K562 (cell line): ENCODE results near the gene HEATR9. TPM values are rescaled to one million over a fixed set of nuclear protein-coding genes. Genes with fewer than 3 reads are reported as not detected.
A peak's percentile ranks its signal among the peaks of the same experiment; 100 is the strongest.

Experiments used
- ATAC-seq: fragments of 200-7000 bp; cut with Tn5 transposase; 3 replicates; pipeline ENCODE4 v1.9.1; 2020; ENCODE audit warnings: moderate library complexity
- BruUV-seq: library from RNA; stranded (reverse); fragments of 400-500 nt; replicated peaks from 2 replicates; lab custom pipeline; 2021; lab: Mats Ljungman, UMichigan
- CTCF ChIA-PET: fragments of 300-600 bp; formaldehyde crosslinking; extraction: SDS; loops from one replicate; lab custom pipeline; 2021; ENCODE audit warnings: low intra/inter-chr PET ratio; lab: Yijun Ruan, JAX
- POLR2A ChIA-PET: fragments of 300-600, 350-650 bp; sonication (Branson Sonifier 250); formaldehyde crosslinking; extraction: SDS; loops from one replicate; lab custom pipeline; 2021; ENCODE audit warnings: antibody characterized with exemption, inconsistent platforms; lab: Yijun Ruan, JAX
- DNase-seq, 4 experiments: peaks; one replicate each; pipeline versions ENCODE4 v3.0.0 to v3.0.0-alpha.2; 2011 to 2018; ENCODE audit warnings: low spot score in 3 of 4, mixed read lengths in 3 of 4; ENCODE audit errors: extremely low read depth in 1 of 4
- FAIRE-seq: peaks from 2 replicates; lab custom pipeline; 2011; peaks lifted over from hg19 to GRCh38; lab: Jason Lieb, UNC
- H2AFZ ChIP-seq: 2 replicates; pipeline ENCODE4 v1.6.0; 2011; ENCODE audit warnings: low read depth, low read length, control low read depth, inconsistent platforms
- H3K27ac ChIP-seq: fragments of 200-600 bp; 3 replicates; pipeline ENCODE4 v1.8.0; 2011; ENCODE audit warnings: low read depth, mild to moderate bottlenecking, control low read depth, inconsistent platforms, low read length, moderate library complexity, mixed read lengths; ENCODE audit errors: extremely low read depth
- H3K27me3 ChIP-seq, 2 experiments: fragments of 300-600 bp in 1 of 2; 2 replicates in 1 of 2; 3 replicates in 1 of 2; pipeline versions ENCODE4 v1.6.0 to v1.8.0; 2011; ENCODE audit warnings: inconsistent platforms in 2 of 2, low read length in 2 of 2, mild to moderate bottlenecking in 1 of 2, mixed read lengths in 1 of 2, moderate library complexity in 1 of 2; ENCODE audit not compliant: control insufficient read depth in 2 of 2, insufficient read depth in 2 of 2
- H3K36me3 ChIP-seq: fragments of 300-600 bp; 3 replicates; pipeline ENCODE4 v1.8.0; 2011; ENCODE audit warnings: mild to moderate bottlenecking, low read length, inconsistent platforms; ENCODE audit not compliant: control insufficient read depth, insufficient read depth
- H3K4me1 ChIP-seq, 2 experiments: fragments of 200-600 bp in 1 of 2; replicated peaks in 1 of 2; 2 replicates in 1 of 2; 3 replicates in 1 of 2; pipeline versions ENCODE4 v1.5.1 to v1.8.0; 2011; ENCODE audit warnings: inconsistent platforms in 2 of 2, low read length in 2 of 2, mild to moderate bottlenecking in 1 of 2, mixed read lengths in 1 of 2, moderate library complexity in 1 of 2; ENCODE audit not compliant: control insufficient read depth in 2 of 2, insufficient read depth in 2 of 2
- H3K4me2 ChIP-seq: 2 replicates; pipeline ENCODE4 v1.6.1; 2011; ENCODE audit warnings: low read length, control low read depth, inconsistent platforms, mixed read lengths; ENCODE audit not compliant: insufficient read depth
- H3K4me3 ChIP-seq: fragments of 200-600 bp; sonication (generic), shearing (Covaris generic); 2 replicates; pipeline ENCODE4 v1.5.1; 2016; ENCODE audit warnings: control low read depth, inconsistent platforms
- H3K79me2 ChIP-seq: fragments of 200-600 bp; 3 replicates; pipeline ENCODE4 v1.8.0; 2011; ENCODE audit warnings: low read length, inconsistent platforms; ENCODE audit not compliant: control insufficient read depth, insufficient read depth
- H3K9ac ChIP-seq, 2 experiments: 2 replicates each; pipeline versions ENCODE4 v1.6.0 to v1.6.1; 2011; ENCODE audit warnings: low read depth in 2 of 2, low read length in 2 of 2, control low read depth in 1 of 2, inconsistent platforms in 1 of 2, mild to moderate bottlenecking in 1 of 2, mixed read lengths in 1 of 2; ENCODE audit not compliant: insufficient read depth in 1 of 2
- H3K9me1 ChIP-seq: one replicate; pipeline ENCODE4 v1.6.0; 2011; ENCODE audit warnings: inconsistent platforms, mild to moderate bottlenecking, low read length, moderate library complexity; ENCODE audit not compliant: control insufficient read depth, insufficient read depth
- H3K9me3 ChIP-seq: replicated peaks from 2 replicates; pipeline ENCODE4 v1.5.1; 2011; ENCODE audit warnings: low read depth, low read length, inconsistent platforms; ENCODE audit not compliant: control insufficient read depth, insufficient read depth
- H4K20me1 ChIP-seq: replicated peaks from 2 replicates; pipeline ENCODE4 v1.6.1; 2011; ENCODE audit warnings: low read length, inconsistent platforms, mixed read lengths; ENCODE audit not compliant: control insufficient read depth, insufficient read depth
- ARID1B ChIP-seq: fragments of 450-650 bp; IDR thresholded peaks from 2 replicates; pipeline ENCODE4 v1.6.1; 2016; ENCODE audit warnings: antibody characterized with exemption, mild to moderate bottlenecking, inconsistent platforms
- ATF3 ChIP-seq, 2 experiments: fragments of 450-650 bp in 1 of 2; sonication (generic) in 1 of 2; formaldehyde crosslinking in 1 of 2; IDR thresholded peaks in 1 of 2; conservative IDR thresholded peaks in 1 of 2; 2 replicates each; pipeline versions ENCODE4 v1.6.1 to v1.8.1; 2016 to 2023; ENCODE audit warnings: mild to moderate bottlenecking in 2 of 2, moderate library complexity in 2 of 2, inconsistent platforms in 1 of 2, missing genetic modification reagents in 1 of 2
- ATF7 ChIP-seq: fragments of 450-650 bp; IDR thresholded peaks from 2 replicates; pipeline ENCODE4 v1.7.1; 2014; ENCODE audit warnings: mild to moderate bottlenecking, moderate library complexity
- CBX1 ChIP-seq: sonication (generic); IDR thresholded peaks from 2 replicates; pipeline ENCODE4 v1.6.1; 2016; ENCODE audit warnings: antibody characterized with exemption, low read depth, mild to moderate bottlenecking
- CHD2 ChIP-seq: IDR thresholded peaks from 2 replicates; pipeline ENCODE4 v1.6.1; 2011; ENCODE audit warnings: low read depth, low read length
- GTF2E2 ChIP-seq: fragments of 200-800 bp; sonication (Bioruptor generic); IDR thresholded peaks from 2 replicates; pipeline ENCODE4 v1.6.1; 2016; ENCODE audit warnings: missing genetic modification characterization, missing compliant biosample characterization
- JUND ChIP-seq, 2 experiments: IDR thresholded peaks; 2 replicates in 1 of 2; 3 replicates in 1 of 2; pipeline ENCODE4 v1.6.1; 2011; ENCODE audit warnings: borderline replicate concordance in 2 of 2, low read depth in 2 of 2, low read length in 2 of 2, improper control_type of control experiment in 1 of 2, missing biosample characterization in 1 of 2, missing genetic modification characterization in 1 of 2, missing genetic modification reagents in 1 of 2
- KDM1A ChIP-seq, 2 experiments: fragments of 450-650 bp; IDR thresholded peaks; 2 replicates each; pipeline ENCODE4 v1.6.1; 2016; ENCODE audit warnings: mild to moderate bottlenecking in 2 of 2
- NBN ChIP-seq: fragments of 450-650 bp; IDR thresholded peaks from 2 replicates; pipeline ENCODE4 v1.6.1; 2016; ENCODE audit warnings: low read depth, mild to moderate bottlenecking
- RBM22 ChIP-seq: fragments of 200-400 bp; formaldehyde crosslinking; IDR thresholded peaks from 2 replicates; pipeline ENCODE4 v1.6.1; 2018; ENCODE audit warnings: low read length, low read depth; ENCODE audit not compliant: poor library complexity, severe bottlenecking
- RCOR1 ChIP-seq, 2 experiments: IDR thresholded peaks; 2 replicates each; pipeline ENCODE4 v1.6.1; 2012; ENCODE audit warnings: low read depth in 2 of 2, low read length in 2 of 2, borderline replicate concordance in 1 of 2, improper control_type of control experiment in 1 of 2
- SMARCE1 ChIP-seq: fragments of 450-650 bp; IDR thresholded peaks from 2 replicates; pipeline ENCODE4 v1.7.1; 2016; ENCODE audit warnings: mild to moderate bottlenecking
- SOX6 ChIP-seq: fragments of 450-650 bp; IDR thresholded peaks from 2 replicates; pipeline ENCODE4 v1.6.1; 2014; ENCODE audit warnings: mild to moderate bottlenecking
- SREBF1 ChIP-seq: fragments of 150-350 bp; IDR thresholded peaks from 2 replicates; pipeline ENCODE4 v1.6.1; 2014; ENCODE audit warnings: antibody characterized with exemption, low read depth, low read length, borderline replicate concordance
- TFE3 ChIP-seq: fragments of 450-650 bp; formaldehyde crosslinking; IDR thresholded peaks from 2 replicates; pipeline ENCODE4 v1.4.0; 2020; ENCODE audit warnings: mild to moderate bottlenecking, mixed read lengths
- ZEB2 ChIP-seq: fragments of 450-650 bp; IDR thresholded peaks from 2 replicates; pipeline ENCODE4 v1.6.1; 2016
- ZNF133 ChIP-seq: fragments of 250-450 bp; sonication (Bioruptor Pico); IDR thresholded peaks from 2 replicates; pipeline ENCODE4 v1.4.0; 2020; ENCODE audit warnings: mild to moderate bottlenecking
- ZZZ3 ChIP-seq: fragments of 450-650 bp; IDR thresholded peaks from 2 replicates; pipeline ENCODE4 v1.6.1; 2016; ENCODE audit warnings: antibody characterized with exemption, mild to moderate bottlenecking, moderate library complexity
- WGBS: fragments of 100-300 bp; shearing (Covaris generic); methylation state at CpG from one replicate; pipeline ENCODE4 v1.1.6; 2016; ENCODE audit warnings: low coverage, mixed read lengths; ENCODE audit not compliant: insufficient coverage; ENCODE audit errors: missing lambda C conversion rate; 5-methylcytosine and 5-hydroxymethylcytosine counted together
- in situ Hi-C: fragments of 300-500 bp; cut with MboI; formaldehyde crosslinking; loops from 4 replicates; pipeline ENCODE4 v1.15.0; 2018; ENCODE audit warnings: inconsistent platforms, mixed read lengths
- intact Hi-C: fragments of 100-400 bp; cut with micrococcal nuclease; formaldehyde crosslinking; loops from 2 replicates; pipeline ENCODE4 v1.14.2; 2022
- polyA plus RNA-seq, 8 experiments: library from polyadenylated mRNA; depleted of rRNA in 4 of 8; stranded (reverse) in 5 of 8; unstranded in 3 of 8; fragments of >200 nt; fragmentation: Nextera tagmentation in 2 of 8; fragmentation: Illumina TruSeq in 1 of 8; extraction: Ambion mirVana in 2 of 8; extraction: Trizol in 1 of 8; gene quantifications; 2 replicates each; pipeline versions ENCODE4 v1.2.1 to v1.2.3, GENCODE V29; 2011 to 2014; ENCODE audit warnings: inconsistent platforms in 1 of 8, missing spikeins in 1 of 8
- total RNA-seq, 7 experiments: library from RNA; depleted of rRNA in 6 of 7; stranded (reverse); fragments of >200 nt in 6 of 7; fragmentation: Illumina TruSeq in 2 of 7; extraction: Trizol in 2 of 7; gene quantifications; 2 replicates each; pipeline versions ENCODE4 v1.2.1 to v1.2.3, GENCODE V29; 2011 to 2021; ENCODE audit warnings: low replicate concordance in 1 of 7

HEATR9 gene
- total and polyA plus RNA-seq, 9 of the 15 experiments (the other 6 are each of a cell fraction or from before 2014, with no cell fraction given): not detected

GRCh38 chr17:35807371-35808144, 61.1 kb downstream of the HEATR9 start:
- no peak overlapping the region for H3K9ac ChIP-seq
- no TSS peak for BruUV-seq
- TF ChIP-seq SMARCE1: no peak
- TF ChIP-seq ZNF133: no peak
- peak; percentile 13; the same call in 1 of the 2 replicates for TF ChIP-seq ATF7
- peak in 1 of 2 experiments; percentile 91; a peak in 2 of 4 replicates for TF ChIP-seq RCOR1 (IDR thresholded peaks at IDR 0.05; ENCODE audit: borderline replicate concordance in 1 of 2, low read depth in 2 of 2, low read length in 2 of 2)
- peak; percentile 41; the same call in 1 of the 2 replicates for TF ChIP-seq JUND (IDR thresholded peaks at IDR 0.05; ENCODE audit: borderline replicate concordance, low read depth, low read length)
- TF ChIP-seq JUND (tag; IDR thresholded peaks at IDR 0.05; ENCODE audit: borderline replicate concordance, low read depth, low read length): no peak
- no peak for TF ChIP-seq RBM22
- no peak for TF ChIP-seq CBX1
- no peak for TF ChIP-seq ZZZ3
- TF ChIP-seq ZEB2: peak; percentile 57
- TF ChIP-seq CHD2: no peak
- peak in 1 of 2 experiments; percentile 32; a peak in 2 of 4 replicates for TF ChIP-seq KDM1A (IDR thresholded peaks at IDR 0.05)
- peak; percentile 6; the same call in 1 of the 2 replicates for TF ChIP-seq ATF3 (IDR thresholded peaks at IDR 0.05)
- TF ChIP-seq ATF3 (CRISPR knock-in tag; conservative IDR thresholded peaks at IDR 0.05): no peak
- TF ChIP-seq GTF2E2: no peak
- TF ChIP-seq SOX6: peak; percentile 53; the same call in 1 of the 2 replicates
- TF ChIP-seq NBN: no peak
- no peak for TF ChIP-seq SREBF1
- 0 out of 2 replicates have a peak, but pooled peaks have one; percentile 5 for TF ChIP-seq ARID1B
- no peak for TF ChIP-seq TFE3

More at GRCh38 chr17:35807371-35808144, 61.1 kb downstream of the HEATR9 start:
- no peak overlapping the region for H3K27ac ChIP-seq
- in situ Hi-C loops (loop anchor here (5.0 kb wide), 1 partner anchor 40 kb away; no protein-coding TSS in a partner anchor), intact Hi-C loops (loop anchor here (5.0 kb wide), 1 partner anchor 240 kb away; no protein-coding TSS in a partner anchor)
- no peaks in the 10 kb centered on the region for H3K9me3 ChIP-seq
- peaks cover 18% of the 10 kb centered on the region; the same call in 1 of the 2 replicates for H4K20me1 ChIP-seq
- CTCF ChIA-PET: interaction anchor here (1.1 to 3.9 kb wide), 2 partner anchors 40 to 43 kb away, joined by 4 to 26 read pairs; no protein-coding TSS in a partner anchor
- POLR2A ChIA-PET: interaction anchor here (0.6 to 1.6 kb wide), 6 partner anchors 21 to 60 kb away, joined by 3 to 7 read pairs (median 4); no protein-coding TSS in a partner anchor
- H3K9me1 ChIP-seq: no peaks in the 10 kb centered on the region
- H3K4me2 ChIP-seq: peak overlapping the region; percentile 95; the same call in 1 of the 2 replicates
- peaks cover 42% of the 10 kb centered on the region for H3K79me2 ChIP-seq
- H3K27me3 ChIP-seq: no peaks in the 10 kb centered on the region
- DNase-seq: no peak
- FAIRE-seq: no peak
- peaks cover 19% of the 10 kb centered on the region; the same call in 2 of the 3 replicates for H3K36me3 ChIP-seq
- H2AFZ ChIP-seq: peak overlapping the region; percentile 100
- 24% methylated on average over 6 of the region's 7 CpGs for WGBS
- ATAC-seq: no peak
- H3K4me1 ChIP-seq: peaks cover 9 to 21% of the 10 kb centered on the region in 2 experiments; a peak in 4 of 5 replicates
- no peak overlapping the region for H3K4me3 ChIP-seq
